H1 (cell line): ENCODE measurements around the gene DCAF4. TPM values are rescaled to one million over a fixed set of nuclear protein-coding genes. Genes with fewer than 3 reads are reported as not detected.

Experiments used
- ASH2L ChIP-seq: fragments of 200-600, 300-600 bp; sonication (generic); IDR thresholded peaks from one replicate; pipeline ENCODE4 v1.7.1; 2017; ENCODE audit warnings: low read length
- CHD1 ChIP-seq: IDR thresholded peaks from 2 replicates; pipeline ENCODE4 v1.6.1; 2012; ENCODE audit warnings: low read depth, low read length, improper control_type of control experiment
- EGR1 ChIP-seq: IDR thresholded peaks from 2 replicates; pipeline ENCODE4 v1.6.1; 2011; ENCODE audit warnings: low read depth, low read length, borderline replicate concordance
- SP2 ChIP-seq: IDR thresholded peaks from 2 replicates; pipeline ENCODE4 v1.6.1; 2012; ENCODE audit warnings: mild to moderate bottlenecking, low read length, inconsistent platforms
- TAF1 ChIP-seq: IDR thresholded peaks from 2 replicates; pipeline ENCODE4 v1.6.1; 2011; ENCODE audit warnings: mild to moderate bottlenecking, low read depth, low read length
- polyA plus RNA-seq, 7 experiments: library from polyadenylated mRNA; depleted of rRNA in 3 of 7; stranded (reverse) in 5 of 7; unstranded in 2 of 7; fragments of >200 nt in 5 of 7; fragments of 200-250 nt in 2 of 7; gene quantifications; 1 replicate in 5 of 7; 2 replicates in 1 of 7; 4 replicates in 1 of 7; pipeline versions ENCODE4 v1.2.1 to v1.2.3, GENCODE V29; 2011 to 2013; ENCODE audit warnings: missing spikeins in 2 of 7, mixed read lengths in 2 of 7
- total RNA-seq: library from RNA; stranded (reverse); fragmentation: NEBNext Ultra II Directional; extraction: Animal tissue kit (Norgen Biotek cat#: 25700); gene quantifications from 2 replicates; pipeline ENCODE4 v1.2.1, GENCODE V29; 2021
- TF ChIP-seq, protein P1 (sequence below): fragments of 300-600 bp; sonication (generic); IDR thresholded peaks from 2 replicates; pipeline ENCODE4 v1.7.1; 2012; ENCODE audit warnings: low read length, moderate library complexity, mild to moderate bottlenecking, inconsistent platforms; ENCODE audit not compliant: insufficient replicate concordance
- TF ChIP-seq, protein P2 (sequence below): IDR thresholded peaks from 2 replicates; pipeline ENCODE4 v1.6.1; 2011; ENCODE audit warnings: low read length, improper control_type of control experiment

The DCAF4 gene
- total and polyA plus RNA-seq, 2 of the 8 experiments (the other 6 are each of a cell fraction or from before 2014, with no cell fraction given), result 17.0 to 21.1 TPM

- TF ChIP-seq SP2 (0 out of 2 replicates have a peak, but pooled peaks have one; percentile 3), EGR1 (0 out of 2 replicates have a peak, but pooled peaks have one; percentile 57), TAF1 (0 out of 2 replicates have a peak, but pooled peaks have one; percentile 43), CHD1 (no peak), ASH2L (no peak)
- TF ChIP-seq, protein P1, sequence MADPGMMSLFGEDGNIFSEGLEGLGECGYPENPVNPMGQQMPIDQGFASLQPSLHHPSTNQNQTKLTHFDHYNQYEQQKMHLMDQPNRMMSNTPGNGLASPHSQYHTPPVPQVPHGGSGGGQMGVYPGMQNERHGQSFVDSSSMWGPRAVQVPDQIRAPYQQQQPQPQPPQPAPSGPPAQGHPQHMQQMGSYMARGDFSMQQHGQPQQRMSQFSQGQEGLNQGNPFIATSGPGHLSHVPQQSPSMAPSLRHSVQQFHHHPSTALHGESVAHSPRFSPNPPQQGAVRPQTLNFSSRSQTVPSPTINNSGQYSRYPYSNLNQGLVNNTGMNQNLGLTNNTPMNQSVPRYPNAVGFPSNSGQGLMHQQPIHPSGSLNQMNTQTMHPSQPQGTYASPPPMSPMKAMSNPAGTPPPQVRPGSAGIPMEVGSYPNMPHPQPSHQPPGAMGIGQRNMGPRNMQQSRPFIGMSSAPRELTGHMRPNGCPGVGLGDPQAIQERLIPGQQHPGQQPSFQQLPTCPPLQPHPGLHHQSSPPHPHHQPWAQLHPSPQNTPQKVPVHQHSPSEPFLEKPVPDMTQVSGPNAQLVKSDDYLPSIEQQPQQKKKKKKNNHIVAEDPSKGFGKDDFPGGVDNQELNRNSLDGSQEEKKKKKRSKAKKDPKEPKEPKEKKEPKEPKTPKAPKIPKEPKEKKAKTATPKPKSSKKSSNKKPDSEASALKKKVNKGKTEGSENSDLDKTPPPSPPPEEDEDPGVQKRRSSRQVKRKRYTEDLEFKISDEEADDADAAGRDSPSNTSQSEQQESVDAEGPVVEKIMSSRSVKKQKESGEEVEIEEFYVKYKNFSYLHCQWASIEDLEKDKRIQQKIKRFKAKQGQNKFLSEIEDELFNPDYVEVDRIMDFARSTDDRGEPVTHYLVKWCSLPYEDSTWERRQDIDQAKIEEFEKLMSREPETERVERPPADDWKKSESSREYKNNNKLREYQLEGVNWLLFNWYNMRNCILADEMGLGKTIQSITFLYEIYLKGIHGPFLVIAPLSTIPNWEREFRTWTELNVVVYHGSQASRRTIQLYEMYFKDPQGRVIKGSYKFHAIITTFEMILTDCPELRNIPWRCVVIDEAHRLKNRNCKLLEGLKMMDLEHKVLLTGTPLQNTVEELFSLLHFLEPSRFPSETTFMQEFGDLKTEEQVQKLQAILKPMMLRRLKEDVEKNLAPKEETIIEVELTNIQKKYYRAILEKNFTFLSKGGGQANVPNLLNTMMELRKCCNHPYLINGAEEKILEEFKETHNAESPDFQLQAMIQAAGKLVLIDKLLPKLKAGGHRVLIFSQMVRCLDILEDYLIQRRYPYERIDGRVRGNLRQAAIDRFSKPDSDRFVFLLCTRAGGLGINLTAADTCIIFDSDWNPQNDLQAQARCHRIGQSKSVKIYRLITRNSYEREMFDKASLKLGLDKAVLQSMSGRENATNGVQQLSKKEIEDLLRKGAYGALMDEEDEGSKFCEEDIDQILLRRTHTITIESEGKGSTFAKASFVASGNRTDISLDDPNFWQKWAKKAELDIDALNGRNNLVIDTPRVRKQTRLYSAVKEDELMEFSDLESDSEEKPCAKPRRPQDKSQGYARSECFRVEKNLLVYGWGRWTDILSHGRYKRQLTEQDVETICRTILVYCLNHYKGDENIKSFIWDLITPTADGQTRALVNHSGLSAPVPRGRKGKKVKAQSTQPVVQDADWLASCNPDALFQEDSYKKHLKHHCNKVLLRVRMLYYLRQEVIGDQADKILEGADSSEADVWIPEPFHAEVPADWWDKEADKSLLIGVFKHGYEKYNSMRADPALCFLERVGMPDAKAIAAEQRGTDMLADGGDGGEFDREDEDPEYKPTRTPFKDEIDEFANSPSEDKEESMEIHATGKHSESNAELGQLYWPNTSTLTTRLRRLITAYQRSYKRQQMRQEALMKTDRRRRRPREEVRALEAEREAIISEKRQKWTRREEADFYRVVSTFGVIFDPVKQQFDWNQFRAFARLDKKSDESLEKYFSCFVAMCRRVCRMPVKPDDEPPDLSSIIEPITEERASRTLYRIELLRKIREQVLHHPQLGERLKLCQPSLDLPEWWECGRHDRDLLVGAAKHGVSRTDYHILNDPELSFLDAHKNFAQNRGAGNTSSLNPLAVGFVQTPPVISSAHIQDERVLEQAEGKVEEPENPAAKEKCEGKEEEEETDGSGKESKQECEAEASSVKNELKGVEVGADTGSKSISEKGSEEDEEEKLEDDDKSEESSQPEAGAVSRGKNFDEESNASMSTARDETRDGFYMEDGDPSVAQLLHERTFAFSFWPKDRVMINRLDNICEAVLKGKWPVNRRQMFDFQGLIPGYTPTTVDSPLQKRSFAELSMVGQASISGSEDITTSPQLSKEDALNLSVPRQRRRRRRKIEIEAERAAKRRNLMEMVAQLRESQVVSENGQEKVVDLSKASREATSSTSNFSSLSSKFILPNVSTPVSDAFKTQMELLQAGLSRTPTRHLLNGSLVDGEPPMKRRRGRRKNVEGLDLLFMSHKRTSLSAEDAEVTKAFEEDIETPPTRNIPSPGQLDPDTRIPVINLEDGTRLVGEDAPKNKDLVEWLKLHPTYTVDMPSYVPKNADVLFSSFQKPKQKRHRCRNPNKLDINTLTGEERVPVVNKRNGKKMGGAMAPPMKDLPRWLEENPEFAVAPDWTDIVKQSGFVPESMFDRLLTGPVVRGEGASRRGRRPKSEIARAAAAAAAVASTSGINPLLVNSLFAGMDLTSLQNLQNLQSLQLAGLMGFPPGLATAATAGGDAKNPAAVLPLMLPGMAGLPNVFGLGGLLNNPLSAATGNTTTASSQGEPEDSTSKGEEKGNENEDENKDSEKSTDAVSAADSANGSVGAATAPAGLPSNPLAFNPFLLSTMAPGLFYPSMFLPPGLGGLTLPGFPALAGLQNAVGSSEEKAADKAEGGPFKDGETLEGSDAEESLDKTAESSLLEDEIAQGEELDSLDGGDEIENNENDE, result no peak
- TF ChIP-seq, protein P2, sequence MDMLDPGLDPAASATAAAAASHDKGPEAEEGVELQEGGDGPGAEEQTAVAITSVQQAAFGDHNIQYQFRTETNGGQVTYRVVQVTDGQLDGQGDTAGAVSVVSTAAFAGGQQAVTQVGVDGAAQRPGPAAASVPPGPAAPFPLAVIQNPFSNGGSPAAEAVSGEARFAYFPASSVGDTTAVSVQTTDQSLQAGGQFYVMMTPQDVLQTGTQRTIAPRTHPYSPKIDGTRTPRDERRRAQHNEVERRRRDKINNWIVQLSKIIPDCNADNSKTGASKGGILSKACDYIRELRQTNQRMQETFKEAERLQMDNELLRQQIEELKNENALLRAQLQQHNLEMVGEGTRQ, result no peak
Measured at GRCh38 chr14:72893636-72894322, 32.5 kb upstream of the DCAF4 start, which contains the start of gene DPF3 (continued).
